Upper lobe of left lung (tissue), 4 donors: ENCODE measurements around the gene ZNF18.

Experiments
- CTCF ChIP-seq, 6 experiments: fragments of 450-650 bp in 4 of 6; fragments of 200-600 bp in 2 of 6; sonication (generic) in 2 of 6; IDR thresholded peaks; one replicate each; pipeline ENCODE4 v1.5.1; 2016 to 2019; ENCODE audit warnings: antibody characterized with exemption in 6 of 6
- EP300 ChIP-seq, 4 donors: sonication (generic); formaldehyde crosslinking; IDR thresholded peaks; one replicate each; pipeline ENCODE4 v1.5.1; 2017; ENCODE audit warnings: antibody characterized with exemption in 4 of 4, control low read depth in 2 of 4

- TF ChIP-seq CTCF (IDR thresholded peaks at IDR 0.05) (no peak), EP300 (IDR thresholded peaks at IDR 0.05) (no peak)
Observed at GRCh38 chr17:11952610-11953009, 44.7 kb downstream of the ZNF18 start.
